NT2/D1 (cell line): Measurements from ENCODE around the gene PLCB1.

ENCODE experiments used
- SUZ12 ChIP-seq: IDR thresholded peaks from 2 replicates; pipeline ENCODE4 v1.6.1; 2011; ENCODE audit not compliant: insufficient read length, insufficient read depth; ENCODE audit errors: extremely low read depth
- ZNF274 ChIP-seq: IDR thresholded peaks from 2 replicates; pipeline ENCODE4 v1.6.1; 2011; ENCODE audit warnings: mild to moderate bottlenecking, low read depth, low read length

DNA sequence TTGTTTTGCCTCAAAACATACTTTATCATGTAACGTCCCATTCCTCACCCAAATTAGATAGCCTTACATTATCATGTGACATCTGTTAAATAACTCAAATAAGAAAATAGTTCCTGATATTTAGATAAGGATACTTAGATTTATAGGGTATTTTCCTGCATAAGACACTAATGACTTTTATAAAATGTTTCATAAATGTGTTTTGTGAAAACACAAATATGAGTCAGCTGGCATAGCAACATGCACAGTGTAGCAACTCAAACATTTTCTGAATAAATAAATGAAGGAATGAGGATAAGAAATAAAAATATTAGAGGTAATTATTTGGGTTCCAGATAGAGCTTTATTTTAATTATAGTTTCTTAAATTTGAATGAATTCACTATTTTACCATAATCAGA is 476.4 kb downstream of the PLCB1 start:
- no peak for TF ChIP-seq ZNF274
- TF ChIP-seq SUZ12: no peak
